GM19238 (cell line): ENCODE results near the gene RNMT.
"Not testable (repeated sequence)": the region's sequence is repeated elsewhere in the genome, so short reads cannot be mapped to it uniquely, and the experiment has no call there.

Experiments
- DNase-seq: peaks from one replicate; pipeline ENCODE4 v3.0.0; 2011; ENCODE audit warnings: low spot score; ENCODE audit not compliant: insufficient read length

RNMT gene

DNA sequence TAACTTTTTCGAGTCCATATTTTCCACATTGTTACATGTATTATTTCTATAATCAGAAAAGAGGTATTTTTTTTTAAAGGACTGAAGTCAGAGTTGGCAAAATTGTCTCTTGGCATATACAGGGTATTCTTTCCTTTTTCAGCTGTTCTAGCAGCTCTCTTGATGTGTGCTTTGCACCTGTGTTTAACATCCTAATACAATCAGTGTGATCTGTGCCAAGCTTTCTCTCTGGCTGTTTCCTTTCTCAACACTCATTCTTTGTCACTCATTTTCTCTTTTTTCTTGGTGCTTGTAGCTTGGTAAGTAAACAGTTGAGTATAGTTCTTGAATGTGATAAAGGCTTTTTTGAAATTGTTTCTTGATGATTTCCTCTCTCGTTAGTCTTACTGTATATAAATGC, 9.2 kb downstream of the RNMT start:
- DNase-seq, result no peak

DNA sequence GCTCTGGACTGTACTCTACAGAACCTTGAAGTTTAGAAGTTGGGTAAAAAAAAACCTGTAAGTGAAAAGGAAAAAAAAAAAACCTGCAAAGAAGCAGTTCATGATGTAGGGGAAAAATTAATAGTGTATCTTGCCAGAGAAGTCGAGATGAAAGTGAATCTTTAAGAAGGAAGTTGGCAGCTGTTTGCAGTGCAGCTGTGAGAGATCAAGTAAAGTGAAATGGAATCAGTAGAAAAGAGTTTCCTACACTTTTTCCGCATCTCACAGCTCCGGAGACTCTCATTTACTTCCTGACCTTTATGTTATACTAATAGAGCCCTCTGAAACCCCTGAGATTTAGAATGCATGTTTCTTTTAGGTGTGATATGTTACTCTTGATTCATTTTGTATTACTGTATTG, 19.2 kb downstream of the RNMT start:
- no peak for DNase-seq

DNA sequence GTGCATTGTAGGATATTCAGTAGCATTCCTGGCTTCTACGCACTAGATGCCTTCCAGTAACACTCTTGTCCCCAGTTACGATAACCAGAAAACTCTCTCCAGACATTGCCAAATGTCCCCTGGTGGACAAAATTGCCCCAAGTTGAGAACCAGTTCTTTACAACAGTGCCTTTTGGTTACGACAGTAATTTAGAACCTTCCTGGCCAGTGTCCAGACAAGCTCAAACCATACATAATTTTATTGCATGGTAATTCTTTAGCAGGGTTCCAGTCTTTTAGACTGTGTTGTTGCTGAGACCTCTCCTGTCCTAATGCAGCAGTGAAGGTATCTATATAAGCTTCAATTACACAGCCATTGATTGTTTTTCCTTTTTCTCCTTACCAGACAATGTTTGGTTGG, 20.2 kb downstream of the RNMT start:
- no peak for DNase-seq

DNA sequence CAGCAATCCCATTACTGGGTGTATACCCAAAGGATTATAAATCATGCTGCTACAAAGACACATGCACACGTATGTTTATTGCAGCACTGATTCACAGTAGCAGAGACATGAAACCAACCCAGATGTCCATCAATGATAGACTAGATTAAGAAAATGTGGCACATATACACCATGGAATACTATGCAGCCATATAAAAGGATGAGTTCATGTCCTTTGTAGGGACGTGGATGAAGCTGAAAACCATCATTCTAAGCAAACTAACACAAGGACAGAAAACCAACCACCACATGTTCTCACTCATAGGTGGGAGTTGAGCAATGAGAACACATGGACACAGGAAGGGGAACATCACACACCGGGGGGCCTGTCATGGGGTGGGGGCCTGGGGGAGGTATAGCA, 25.1 kb downstream of the RNMT start:
- DNase-seq, result not testable (repeated sequence)

DNA sequence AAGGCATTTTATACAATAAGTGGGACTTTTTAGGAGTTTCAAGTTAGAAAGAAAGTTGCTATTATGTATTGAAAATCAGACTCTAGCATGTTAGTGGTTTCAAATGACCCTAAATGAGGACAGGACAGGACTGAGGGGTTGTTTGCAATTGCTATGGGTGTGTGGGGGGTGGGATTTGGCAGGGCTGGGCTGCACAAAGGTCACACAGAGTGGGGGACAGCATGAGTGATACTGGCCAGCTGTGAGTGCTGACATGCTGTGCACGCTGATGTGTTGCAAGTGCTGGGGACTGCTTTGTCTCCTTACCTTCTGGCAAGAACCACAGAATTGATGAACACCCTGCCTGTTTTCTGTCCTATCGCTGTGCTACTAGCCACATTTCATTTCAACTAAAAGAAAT, 29.8 kb downstream of the RNMT start:
- DNase-seq, result no peak

GRCh38 chr18:13756671-13757070, 30.2 kb downstream of the RNMT start:
- DNase-seq, result no peak

- no peak for DNase-seq
These were observed 32.1 kb downstream of the RNMT start for GRCh38 chr18:13758622-13759021.

DNA sequence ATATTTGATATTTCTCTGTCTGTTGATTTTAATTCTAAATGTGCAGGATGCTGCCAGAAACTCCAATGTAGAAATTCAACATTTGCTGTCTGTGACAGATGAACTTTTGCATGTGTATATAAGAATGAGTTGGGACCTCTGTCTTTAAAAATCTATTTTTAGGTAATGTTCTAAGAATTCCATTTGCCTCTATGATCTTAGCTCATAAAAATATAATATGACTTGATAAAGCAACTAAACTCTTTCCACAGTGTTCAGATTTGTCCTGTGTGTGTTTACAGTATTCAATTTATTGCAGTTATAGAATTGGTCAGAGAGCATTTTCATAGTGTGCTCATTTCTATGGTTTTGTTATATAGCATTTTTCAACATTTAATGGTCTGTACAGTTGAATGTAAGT, 33.6 kb downstream of the RNMT start:
- no peak for DNase-seq

- no peak for DNase-seq
These were observed 36.4 kb downstream of the RNMT start for GRCh38 chr18:13762690-13763439.

DNA sequence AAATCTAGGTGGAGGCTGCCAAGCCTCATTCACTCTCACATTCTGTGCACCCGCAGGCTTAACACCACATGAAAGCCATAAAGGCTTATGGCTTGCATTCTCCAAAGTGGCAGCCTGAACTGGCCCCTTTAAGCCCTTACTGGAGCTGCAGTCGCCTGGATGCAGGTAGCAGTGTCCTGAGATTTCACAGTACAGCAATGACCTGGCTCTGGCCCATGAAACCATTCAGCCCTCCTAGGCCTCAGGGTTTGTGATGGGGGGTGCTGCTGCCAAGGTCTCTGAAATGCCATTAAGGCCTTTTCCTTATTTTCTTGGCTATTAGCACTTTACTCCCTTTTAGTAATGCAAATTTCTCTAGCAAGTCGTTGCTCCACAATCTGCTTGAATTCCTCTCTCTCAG, 48.6 kb downstream of the RNMT start:
- DNase-seq, result no peak

GRCh38 chr18:13791181-13791580, 64.7 kb downstream of the RNMT start:
- DNase-seq, result no peak

GRCh38 chr18:13793819-13794218, 67.3 kb downstream of the RNMT start:
- DNase-seq, result no peak

DNA sequence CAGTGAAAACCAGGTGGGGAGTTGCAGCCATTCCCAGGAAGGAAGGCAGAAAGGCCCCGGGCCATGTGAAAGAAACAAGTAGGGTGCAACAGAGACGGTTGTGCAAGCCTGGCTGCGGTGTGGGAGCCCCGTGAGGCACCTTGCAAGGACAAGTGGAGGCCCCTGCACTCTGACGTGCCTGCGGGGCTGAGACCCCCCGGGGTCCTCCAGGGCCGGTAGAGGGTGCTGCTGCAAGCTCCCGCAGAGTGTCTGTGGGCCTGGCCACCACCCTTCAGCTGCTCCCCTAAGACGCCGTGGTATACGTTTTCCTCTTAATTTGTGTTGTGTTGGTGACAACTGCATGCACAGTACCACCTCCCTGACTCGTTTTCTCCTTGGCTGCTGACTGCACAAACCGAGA, 70.0 kb downstream of the RNMT start:
- DNase-seq, result no peak

DNA sequence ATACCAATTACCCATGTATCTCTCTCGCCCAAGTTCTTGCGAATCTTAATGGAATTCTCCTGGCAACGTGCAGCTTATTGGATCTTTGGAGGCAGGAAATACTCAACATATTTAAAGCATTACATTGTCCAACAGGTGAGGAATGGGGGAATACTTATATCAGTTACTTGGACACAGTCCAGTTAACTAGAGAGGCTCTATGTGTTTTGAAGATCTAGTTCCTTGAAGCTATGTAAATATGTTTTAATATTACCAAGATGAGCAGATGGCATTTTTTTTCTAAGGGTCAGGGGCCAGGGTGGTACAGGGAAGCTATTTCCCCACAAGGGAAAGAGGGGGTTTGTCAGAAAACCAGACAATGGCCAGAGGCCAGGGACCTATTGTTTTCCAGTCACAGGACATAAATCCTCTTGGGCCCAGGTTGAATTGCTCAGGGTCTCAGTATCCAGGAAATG, 70.7 kb downstream of the RNMT start:
- DNase-seq, result no peak

GRCh38 chr18:13799396-13799795, 72.9 kb downstream of the RNMT start:
- DNase-seq, result no peak

DNA sequence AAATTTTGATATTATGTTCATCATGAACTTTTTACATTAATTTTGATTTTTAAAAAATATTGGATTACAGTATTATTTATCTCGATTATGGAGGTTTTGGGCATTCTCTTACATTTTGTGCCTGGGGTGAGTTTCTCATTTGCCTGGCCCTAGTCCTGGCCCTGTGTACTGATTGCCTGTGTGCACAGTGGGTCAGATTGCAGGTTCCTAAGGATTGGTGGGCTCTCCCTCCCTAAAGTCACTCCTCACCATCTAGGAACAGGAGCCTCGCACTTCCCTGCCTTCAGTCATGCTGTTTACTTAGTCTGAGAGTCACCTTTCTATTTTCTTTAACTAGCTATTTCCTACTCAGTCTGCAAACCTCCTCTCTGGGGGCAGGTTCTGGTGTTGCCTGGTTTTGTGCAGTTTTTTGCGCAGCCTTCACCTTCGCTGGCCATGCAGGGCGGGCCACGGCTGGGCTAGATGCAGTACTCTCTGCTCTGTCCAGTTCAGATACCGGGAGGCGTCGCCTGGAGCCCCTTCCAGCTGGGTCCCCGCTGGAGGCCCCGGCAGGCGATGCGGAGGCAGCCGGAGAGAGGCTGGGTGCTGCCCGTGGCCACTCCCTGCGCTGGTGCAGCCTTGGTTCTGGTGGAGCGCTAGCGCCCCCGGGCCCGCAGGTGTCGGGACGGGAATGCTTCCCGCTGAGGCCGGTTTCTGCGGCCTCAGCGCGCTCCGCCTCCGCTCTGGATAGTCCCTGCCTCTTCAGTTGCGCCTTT, 74.2 kb downstream of the RNMT start:
- no peak for DNase-seq

DNA sequence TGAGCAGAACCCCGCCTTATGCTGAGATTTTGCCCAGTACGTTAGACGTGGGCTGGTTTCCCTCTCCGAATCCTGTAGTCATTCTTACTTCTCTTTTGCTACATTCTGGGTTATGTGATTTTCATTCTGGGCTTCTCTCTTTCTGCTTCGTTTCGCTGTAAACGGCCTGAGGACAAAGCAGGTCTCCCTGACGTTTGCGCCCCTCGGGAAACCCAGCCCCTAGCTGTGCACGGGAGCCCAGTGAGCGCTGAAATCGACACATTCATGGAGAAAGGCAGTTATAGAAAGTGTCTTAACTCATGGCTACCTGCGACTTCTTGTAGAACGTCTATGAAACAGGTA, 74.8 kb downstream of the RNMT start:
- no peak for DNase-seq

DNA sequence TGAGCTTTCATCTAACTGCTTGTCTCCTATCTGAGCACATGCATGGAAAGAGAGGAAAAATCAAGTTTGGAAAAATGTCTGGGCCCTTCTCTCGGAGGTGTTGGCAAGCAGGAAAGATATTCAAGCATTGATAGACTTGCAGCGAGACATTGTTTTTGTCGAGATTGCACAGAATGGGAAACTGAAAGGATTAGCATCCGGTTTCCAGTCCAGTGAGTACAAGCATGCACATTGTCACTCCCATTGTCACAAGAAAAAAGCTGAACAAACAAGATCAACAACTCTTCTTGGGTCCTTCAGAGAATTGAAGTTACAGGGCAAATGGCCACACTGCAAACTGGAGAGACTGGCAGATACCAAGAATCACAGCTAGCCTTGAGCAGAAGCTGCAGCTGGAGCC, 77.8 kb downstream of the RNMT start:
- no peak for DNase-seq

GRCh38 chr18:13808294-13809042, 82.0 kb downstream of the RNMT start:
- DNase-seq, result no peak

DNA sequence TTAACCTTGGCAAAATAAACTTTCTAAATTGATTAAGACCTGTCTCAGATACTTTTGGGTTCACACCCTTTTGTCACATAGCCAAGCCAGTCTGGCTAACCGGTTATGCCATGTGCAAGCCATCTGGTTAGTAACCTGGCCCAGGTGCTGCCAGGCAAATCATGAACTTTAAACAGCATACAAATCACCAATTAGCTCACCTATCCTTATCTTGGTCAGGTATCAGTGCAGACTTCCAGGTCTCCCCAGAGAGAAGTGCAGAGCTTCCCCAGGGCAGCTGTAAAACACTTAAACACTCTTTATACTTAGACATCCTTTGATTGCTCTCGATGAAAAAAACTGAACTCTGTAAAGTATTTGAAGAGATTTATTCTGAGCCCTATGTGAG, 82.6 kb downstream of the RNMT start:
- no peak for DNase-seq

DNA sequence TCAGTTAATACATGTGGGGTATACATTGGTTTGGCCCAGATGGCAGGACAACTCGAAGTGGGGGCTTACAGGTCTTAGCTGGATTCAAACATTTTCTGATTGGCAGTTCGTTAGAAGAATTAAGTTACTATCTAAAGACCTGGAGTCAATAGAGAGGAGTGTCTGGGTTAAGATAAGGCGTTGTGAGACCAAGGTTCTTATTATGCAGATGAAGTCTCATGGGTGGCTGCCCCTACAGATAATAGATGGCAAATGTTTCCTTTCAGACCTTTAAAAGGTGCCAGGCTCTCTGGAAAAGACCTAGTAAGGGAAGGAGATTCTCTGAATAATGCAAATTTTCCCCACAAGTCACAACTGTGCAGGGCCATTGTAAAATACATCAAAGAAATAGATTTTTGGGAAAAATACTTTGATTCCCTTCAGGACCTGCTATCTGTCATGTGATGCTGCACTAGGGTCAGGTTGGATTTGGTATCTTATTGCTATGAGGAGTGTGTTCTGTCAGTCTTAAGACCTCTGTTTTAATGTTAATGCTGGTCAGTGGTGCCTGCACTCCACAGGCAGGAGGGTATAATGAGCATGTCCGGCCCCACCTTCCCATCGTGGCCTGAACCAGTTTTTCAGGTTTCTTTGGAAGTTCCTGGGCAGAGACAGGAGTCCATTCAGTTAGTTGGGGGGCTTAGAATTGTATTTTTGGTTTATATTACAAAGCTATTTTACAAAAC, 83.2 kb downstream of the RNMT start:
- no peak for DNase-seq
